ENCODE data around the gene TTC33.
A peak's percentile ranks its signal among the peaks of the same experiment; 100 is the strongest.
"Not testable (repeated sequence)": the region's sequence is repeated elsewhere in the genome, so short reads cannot be mapped to it uniquely, and the experiment has no call there.

Gene TTC33

DNA sequence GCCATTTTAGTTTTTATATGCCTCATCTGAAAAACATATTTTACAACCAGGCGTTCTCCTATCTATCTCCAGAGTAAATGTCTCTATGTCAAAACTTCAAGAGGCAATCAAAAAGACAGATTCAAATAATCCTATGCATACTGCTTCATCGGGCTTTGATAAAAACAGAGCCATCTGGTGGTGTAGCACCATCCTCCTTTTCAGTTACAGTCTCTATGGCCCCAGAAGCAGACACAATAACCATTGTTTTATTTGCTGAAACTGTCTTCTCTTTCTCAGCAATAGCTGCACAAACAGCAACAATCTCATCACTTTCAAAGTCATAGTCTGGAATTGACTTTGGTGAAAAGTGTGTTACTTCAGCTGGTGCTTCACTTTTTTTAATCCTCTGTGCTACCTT is 39.8 kb downstream of the TTC33 start:
- no peak for DNase-seq

DNA sequence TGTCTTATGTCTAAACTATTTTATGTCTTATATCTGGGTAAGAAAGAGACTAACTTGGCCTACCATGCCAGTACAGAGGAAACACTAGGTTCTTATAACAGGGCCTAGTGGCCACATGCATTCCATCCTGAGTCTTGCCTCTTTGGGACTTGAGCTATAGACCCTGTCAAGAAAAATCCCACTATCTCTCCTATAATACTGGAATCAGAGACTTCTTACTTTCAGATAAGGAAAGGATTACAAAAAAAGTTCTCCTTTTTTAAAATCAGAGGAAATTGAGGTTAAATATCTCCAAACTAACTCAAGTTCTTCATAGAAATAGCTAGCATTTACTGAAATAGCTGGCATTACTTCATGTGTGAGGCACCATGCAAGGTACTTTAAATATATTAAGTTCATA is 41.8 kb downstream of the TTC33 start:
- DNase-seq, result no peak

DNA sequence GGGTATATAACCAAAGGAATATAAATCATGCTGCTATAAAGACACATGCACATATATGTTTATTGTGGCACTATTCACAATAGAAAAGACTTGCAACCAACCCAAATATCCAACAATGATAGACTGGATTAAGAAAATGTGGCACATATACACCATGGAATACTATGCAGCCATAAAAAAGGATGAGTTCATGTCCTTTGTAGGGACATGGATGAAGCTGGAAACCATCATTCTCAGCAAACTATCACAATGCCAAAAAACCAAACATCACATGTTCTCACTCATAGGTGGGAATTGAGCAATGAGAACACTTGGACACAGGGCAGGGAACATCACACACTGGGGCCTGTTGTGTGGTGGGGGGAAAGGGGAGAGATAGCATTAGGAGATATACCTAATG is 45.2 kb downstream of the TTC33 start:
- DNase-seq, result not testable (repeated sequence)

DNA sequence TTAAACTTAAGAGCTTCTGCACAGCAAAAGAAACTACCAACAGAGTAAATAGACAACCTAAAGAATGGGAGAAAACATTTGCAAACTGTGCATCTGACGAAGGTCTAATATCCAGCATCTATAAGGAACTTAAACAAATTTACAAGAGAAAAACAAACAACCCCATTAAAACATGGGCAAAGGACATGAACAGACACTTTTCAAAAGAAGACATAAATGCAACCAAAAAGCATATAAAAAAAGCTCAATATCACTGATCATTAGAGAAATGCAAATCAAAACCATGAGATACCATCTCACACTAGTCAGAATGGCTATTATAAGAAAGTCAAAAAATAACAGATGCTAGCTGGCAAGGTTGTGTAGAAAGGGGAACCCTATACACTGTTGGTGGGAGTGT is 50.3 kb downstream of the TTC33 start:
- DNase-seq, result not testable (repeated sequence)

DNA sequence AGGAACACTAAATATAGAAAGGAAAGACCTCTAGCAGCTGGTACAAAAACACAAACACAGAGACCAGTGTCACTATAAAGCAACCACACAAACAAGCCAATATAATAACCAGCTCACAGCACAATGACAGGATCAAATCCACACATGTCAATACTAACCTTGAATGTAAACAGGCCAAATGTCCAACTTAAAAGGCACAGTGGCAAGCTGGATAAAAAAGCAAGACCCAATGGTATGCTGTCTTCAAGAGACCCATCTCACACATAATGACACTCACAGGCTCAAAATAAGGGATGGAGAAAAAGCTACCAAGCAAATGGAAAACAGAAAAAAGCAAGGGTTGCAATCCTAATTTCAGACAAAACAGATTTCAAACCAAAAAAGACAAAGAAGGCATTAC is 53.7 kb downstream of the TTC33 start:
- DNase-seq, result not testable (repeated sequence)

DNA sequence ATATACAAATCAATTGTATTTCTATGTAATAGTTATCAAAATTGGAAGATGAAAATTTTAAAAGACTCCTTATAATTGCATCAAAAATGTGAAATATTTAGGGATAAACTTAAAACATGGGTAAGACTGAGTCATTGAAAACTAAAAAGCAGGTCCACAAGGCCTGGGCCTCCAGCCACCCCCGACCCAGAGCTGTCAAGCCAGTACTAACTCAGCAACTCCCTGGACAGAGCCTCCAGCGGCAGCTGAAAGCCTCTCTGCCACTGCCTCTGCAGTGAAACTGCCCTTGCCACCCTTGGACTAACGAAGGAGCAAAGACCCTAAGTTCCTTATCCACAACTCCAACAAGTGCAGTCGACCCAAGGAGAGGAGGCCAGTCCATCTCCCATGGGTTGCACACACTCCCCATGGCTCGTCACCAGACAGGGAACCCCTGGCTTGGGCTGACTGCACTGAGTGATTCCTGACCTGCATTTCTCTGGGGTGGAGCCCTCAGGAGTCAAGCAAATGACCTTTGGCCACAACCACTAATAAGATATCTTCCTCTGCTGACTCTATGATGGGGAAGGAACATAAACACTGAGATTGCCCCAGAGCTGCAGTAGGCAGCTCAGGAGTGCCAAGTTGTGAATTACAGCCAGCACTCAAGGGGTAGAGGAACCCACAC is 55.5 kb downstream of the TTC33 start:
- DNase-seq, result no peak

DNA sequence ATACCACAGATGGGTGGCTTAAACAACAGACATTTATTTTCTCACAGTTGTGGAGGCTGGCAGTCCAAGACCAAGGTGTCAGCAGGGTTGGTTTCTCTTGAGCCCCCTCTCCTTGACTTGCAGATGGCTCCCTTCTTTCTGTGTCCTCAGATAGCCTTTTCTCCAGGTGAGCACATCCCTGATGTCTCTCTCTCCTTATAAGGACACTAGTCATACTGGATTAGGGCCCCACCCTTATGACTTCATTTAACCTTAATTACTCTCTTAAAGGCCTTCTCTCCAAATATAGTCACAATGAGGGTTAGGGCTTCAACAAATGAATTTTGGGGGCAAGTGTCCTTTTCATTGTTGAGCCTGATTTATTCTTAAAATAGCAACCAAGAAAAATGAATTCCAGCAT is 61.3 kb downstream of the TTC33 start:
- no peak for DNase-seq

DNA sequence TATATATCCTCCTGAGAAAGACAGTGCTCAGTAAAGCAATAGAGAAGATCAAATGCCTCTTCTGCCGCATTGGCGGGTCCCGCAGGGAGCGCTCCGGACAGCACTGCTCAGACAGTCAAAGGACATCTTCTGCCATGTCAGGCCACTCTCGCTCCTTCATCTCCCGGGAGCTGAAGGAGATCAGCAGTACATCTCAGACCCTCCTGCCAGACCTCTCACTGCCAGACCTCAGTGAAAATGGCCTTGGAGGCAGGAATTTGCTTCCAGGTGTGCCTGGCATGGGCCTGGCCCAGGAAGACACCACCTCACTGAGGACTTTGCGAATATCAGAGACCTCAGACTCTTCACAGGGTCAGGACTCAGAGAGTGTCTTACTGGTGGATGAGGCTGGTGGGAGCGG is 63.9 kb downstream of the TTC33 start:
- no peak for DNase-seq

DNA sequence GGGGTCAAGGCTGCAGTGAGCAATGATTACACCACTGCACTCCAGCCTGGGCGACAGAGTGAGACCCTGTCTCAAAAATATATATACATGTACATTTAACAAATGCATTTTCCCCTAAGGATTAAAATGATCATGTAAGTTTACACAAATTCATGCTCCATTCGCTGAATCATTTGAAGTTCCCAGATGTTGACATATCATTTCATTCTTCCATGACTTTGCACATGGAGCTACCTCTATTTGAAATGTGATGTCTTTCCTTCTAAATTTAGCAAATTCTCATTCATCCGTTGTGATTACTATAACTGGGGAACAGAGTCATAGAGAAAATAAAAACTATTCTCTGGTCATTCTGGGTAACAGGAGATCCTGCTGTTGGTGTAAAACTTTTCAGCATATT is 65.5 kb downstream of the TTC33 start:
- DNase-seq, result no peak

DNA sequence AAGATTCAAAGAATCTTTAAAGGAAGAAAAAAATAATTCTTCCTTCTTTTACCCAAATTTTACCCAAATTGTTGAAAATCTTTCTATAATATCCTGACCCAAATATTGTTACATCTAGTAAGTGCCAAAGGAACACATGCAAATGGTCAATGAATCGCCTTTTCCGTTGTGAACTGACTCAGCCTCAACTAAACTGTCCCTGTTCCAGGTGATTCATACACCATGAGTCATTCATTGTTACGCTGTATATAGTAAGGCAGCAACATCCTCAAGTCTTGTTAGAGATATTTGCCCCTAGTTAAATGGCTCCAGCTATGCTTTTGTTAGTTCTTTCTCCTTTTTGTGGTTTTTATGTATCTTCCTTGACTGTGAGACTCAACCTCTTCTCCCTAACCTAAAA is 66.3 kb downstream of the TTC33 start:
- DNase-seq, result no peak

DNA sequence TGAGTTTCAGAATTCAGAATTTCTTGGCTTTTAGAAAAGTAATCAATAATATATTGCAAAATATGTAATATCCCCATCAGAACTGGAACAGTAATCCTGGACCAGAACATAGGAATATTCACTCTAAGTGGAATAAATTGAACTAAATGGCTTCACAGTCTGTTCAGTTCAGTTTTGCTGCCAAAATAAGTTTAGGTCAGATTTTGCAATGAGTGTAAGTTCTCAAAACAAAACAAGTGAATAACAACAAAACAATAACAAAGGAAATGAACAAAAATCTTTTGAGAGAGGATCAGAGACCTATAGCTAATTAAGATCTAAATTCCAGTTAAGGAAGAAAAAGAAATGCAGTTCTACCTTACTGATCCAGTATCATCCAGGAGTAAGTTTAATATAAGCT is 66.8 kb downstream of the TTC33 start:
- DNase-seq, result no peak

DNA sequence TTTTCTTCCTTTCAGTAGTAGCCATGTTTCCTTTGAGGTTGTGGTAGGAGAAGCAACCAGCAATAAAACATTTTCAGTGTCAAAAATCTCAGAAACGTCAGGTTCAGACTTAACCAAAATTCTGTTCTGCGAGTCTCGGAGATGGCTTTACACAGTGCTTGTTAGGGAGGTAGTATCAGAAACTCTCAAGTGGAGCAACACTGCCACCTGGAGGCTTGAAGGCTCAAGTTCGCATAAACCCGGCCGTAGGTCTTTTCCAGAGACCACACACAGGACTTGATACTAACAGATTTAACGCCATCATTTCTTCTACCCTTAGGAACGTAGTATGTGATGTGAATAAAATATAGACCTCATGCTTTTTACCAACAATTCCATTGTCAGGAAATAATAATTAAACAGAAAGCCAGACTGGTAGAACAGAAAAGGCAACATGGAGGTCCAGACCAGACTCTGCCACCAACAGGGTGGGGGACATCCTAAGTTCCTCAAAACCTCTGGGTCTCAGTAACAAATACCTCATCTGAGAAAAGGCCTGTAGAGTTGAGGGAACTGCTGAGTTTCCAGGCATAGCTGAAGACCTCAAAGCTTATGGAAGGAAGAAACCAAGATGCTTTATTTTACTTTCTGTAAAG is 67.5 kb downstream of the TTC33 start:
- peak; percentile 86 for DNase-seq

DNA sequence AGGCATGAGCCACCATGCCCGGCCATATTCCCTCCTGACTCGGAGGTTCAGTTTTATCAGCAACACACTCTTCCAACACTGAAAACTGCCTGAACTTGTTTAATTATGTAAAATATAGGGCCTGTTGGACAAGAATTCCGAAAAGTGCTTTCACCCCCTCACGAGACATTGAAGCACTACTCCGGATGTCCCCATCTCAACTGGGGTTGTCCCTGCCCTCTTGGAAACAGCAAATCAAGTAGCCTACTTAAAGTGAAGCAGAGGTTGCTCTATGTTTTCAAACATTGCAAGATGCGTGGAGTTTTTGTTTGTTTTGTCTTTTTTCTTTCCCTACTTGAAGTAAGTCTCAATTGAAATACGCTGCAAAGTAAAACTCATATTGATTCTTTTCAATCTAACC is 68.4 kb downstream of the TTC33 start:
- no peak for DNase-seq

DNA sequence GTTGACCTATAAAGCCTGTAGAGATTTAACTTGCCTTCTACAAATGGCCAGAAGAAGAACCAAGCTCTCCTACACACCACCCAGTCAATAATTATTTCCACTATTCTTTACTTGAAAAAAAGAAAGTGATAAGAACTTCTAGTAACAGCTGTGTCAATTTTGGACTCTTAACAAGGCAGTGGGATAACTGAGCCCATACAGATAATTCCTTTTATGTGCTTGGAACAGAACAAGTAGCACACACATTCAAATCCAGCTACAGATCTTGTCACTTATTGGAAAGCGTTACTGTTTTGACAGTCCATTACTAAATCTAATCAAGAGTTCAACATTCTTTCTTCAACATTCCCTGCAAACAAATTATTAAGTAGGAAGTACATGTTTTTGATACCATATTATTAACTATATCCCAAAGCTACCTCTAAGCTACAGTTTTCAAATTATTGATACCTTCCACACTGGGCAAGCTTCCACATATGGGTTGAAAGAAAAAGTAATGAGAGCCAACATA is 69.7 kb downstream of the TTC33 start:
- no peak for DNase-seq

DNA sequence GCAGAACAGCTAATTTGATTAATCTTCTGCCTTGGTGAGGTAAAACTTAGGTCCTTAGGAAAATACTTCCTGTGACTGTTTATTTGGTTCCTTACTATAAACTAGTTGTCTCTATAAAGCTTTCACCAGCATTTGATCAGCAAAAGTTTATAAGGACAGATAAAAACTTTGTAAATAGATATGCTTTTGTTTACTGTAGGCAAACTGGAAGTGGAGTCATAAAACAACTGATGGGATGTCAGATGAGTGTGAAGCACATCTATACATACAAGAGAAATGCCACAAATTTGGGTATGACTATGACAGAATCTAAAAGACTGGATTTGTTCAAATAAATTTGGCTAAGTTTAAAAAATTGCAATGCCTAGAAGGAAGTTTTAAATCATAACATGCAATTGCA is 70.6 kb downstream of the TTC33 start:
- no peak for DNase-seq

DNA sequence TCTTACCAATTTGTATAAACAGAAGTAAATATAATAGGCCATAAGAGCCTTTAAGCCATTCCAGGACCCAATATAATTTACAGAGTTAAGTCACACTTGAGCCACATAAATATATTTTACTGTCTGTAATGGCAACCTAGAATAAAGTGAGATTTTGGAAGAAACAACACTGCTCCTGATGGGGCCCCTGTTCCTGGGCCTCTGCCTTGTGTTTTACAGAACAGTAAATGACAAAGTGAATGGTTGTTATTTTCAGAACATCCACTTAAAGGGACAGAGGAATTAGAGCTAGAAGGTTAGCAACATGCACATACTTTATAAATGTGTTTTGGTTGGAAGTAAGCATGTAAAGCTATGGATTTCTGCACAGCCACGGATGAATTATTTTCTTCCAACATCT is 72.5 kb downstream of the TTC33 start:
- no peak for DNase-seq

DNA sequence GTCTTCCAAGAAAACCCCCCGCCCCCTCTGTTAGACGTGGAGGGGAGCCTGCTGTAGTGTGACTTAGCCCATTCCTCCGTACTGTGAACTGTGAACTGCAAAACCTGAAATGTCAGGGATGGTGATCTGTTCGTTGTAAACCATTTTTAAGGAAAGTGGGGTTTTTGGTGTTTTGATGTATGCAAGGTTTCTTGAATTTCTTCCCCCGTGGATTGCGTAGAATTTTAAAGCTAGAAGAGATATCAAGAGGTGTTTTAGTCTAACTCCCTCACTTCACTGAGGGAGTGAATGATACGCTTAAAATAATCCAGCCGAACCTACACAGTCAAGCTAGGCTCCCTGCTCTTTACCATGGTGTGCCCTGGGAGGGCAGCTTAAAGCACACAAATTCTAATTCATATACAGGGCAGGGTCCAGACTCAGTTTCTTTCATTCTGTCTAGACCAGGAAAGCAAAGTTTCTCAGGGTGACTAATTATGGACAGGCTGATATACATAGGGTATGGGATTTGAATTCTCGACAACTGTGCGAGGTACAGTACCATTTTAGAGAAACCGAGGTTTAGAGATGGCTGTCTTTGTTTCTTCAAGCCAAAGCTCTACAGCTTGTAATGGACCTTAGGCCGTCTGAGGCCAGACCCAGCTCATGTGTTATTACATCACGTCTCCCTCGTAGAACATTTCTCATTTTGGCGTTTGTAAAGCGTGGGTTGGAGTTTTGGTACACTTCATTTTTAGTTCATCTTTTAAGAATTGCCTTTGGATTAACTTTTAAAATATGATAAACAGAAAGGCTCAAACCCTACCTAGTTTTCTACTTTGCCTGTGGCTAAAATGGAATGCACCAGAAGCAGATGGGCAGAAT is 73.4 kb downstream of the TTC33 start:
- no peak for DNase-seq

DNA sequence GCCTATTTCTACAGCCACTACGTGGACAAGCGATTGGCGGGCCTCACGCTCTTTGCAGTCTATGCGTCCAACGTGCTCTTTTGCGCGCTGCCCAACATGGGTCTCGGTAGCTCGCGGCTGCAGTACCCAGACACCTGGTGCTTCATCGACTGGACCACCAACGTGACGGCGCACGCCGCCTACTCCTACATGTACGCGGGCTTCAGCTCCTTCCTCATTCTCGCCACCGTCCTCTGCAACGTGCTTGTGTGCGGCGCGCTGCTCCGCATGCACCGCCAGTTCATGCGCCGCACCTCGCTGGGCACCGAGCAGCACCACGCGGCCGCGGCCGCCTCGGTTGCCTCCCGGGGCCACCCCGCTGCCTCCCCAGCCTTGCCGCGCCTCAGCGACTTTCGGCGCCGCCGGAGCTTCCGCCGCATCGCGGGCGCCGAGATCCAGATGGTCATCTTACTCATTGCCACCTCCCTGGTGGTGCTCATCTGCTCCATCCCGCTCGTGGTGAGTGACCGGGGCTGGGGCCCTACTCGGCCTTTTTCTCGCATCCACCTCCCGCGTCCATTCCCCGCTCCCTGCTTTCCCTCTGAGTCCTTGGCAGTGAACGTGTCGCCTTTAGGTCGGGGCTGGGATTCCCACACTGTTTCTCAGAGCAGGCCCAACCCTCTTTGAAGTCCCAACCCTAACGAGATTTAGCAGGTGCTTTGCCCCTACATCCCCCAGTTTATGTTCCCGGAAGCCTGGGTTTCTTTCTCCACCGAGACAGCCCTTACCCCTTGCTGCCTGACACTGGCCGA is 74.2 kb downstream of the TTC33 start:
- DNase-seq, result no peak

DNA sequence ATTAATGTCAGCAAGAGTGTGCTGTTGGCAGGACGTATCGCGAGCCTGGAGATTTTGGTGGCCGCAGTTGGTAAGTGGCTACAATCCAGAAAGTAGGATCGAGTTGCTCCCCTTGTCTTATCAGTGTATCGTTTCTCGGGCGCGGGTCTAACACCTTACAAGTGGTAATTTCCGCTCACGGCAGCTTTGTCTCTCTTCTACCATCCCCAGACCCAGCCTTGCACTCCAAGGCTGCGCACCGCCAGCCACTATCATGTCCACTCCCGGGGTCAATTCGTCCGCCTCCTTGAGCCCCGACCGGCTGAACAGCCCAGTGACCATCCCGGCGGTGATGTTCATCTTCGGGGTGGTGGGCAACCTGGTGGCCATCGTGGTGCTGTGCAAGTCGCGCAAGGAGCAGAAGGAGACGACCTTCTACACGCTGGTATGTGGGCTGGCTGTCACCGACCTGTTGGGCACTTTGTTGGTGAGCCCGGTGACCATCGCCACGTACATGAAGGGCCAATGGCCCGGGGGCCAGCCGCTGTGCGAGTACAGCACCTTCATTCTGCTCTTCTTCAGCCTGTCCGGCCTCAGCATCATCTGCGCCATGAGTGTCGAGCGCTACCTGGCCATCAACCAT is 74.9 kb downstream of the TTC33 start:
- DNase-seq, result peak; percentile 45

DNA sequence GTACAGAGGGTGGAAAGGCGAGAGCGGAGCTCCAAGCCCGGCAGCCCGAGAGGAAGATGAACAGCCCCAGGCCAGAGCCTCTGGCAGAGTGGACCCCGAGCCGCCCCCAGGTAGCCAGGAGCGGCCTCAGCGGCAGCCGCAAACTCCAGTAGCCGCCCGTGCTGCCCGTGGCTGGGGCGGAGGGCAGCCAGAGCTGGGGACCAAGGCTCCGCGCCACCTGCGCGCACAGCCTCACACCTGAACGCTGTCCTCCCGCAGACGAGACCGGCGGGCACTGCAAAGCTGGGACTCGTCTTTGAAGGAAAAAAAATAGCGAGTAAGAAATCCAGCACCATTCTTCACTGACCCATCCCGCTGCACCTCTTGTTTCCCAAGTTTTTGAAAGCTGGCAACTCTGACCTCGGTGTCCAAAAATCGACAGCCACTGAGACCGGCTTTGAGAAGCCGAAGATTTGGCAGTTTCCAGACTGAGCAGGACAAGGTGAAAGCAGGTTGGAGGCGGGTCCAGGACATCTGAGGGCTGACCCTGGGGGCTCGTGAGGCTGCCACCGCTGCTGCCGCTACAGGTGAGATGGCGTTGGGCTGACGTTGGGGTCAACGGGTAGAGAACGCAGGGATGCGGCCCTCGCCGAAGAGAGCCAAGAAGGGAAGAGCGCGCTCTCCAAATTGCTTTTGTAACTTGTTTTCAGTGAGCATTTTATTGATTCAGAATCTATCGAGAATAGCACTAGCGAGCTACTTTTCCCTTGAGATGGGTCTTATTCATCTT is 75.7 kb downstream of the TTC33 start, which contains the start of gene PTGER4:
Gene PTGER4 (plus strand): TSS at position 3 of the 769 bp plus-strand sequence. CDS start 1,079 bp downstream, outside the sequence.
- DNase-seq, result no peak

DNA sequence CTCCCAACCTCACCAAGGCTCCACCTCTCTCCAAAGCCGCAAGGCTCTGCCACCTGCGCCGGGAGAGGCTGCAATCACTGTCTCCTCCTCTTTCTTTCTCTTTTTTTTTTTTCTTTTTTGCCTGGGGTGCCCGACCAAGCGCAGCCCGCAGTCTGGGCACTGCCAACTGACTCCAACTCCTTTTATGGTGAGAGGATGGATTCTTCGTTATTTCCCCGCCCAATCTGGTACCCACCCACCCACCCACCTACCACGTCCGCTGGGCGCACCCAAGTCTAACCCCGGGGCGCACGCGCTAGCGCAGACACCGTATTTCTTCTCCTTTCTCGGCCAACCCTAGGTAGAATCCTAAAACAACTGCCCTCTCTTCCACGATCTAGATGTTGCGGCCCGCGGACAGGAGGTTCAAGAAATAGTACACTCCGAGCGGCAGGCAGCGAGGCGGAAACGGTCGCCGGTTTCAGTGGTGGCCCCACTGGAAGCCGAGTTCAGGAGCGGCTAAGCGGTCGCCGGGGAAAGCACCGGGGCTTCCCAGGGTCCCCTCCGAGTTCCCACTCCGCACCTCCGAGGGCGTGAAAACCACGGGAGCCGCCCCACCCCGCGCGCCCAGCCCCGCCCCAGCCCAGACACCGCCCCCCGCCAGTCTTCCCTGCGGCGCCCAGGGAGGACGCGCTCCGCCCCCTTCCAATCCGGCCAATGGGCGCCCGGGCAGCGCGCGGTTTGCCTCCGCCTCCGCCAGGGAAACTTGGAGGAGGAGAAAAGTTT is 76.4 kb downstream of the TTC33 start:
- DNase-seq, result peak; percentile 92

Data from activated CD4-positive, alpha-beta T cell treated with anti-CD3 and anti-CD28 coated beads, Interleukin-2, amount 50 U/mL, for 1 hour (primary cell).